ENCODE data around the gene FCF1.

The FCF1 gene

GRCh38 chr14:74675219-74675618 lies 37.7 kb upstream of the FCF1 start:
- no peaks in the 10 kb centered on the region for H3F3A ChIP-seq (ENCODE audit: control insufficient read depth, insufficient read depth)
- H4K20me1 ChIP-seq (ENCODE audit: control insufficient read depth, insufficient read depth, low read depth, low read length): no peaks in the 10 kb centered on the region
- no peak overlapping the region for H3K4me2 ChIP-seq (ENCODE audit: low read length)
- TF ChIP-seq CTCF (IDR thresholded peaks at IDR 0.05; ENCODE audit: low read depth, low read length, poor library complexity, severe bottlenecking) (no peak), EZH2phosphoT487 (IDR thresholded peaks at IDR 0.05; ENCODE audit: borderline replicate concordance, low read length) (no peak)
- no peak overlapping the region for H3K27ac ChIP-seq (ENCODE audit: low read depth, low read length)
- peaks cover under 1% of the 10 kb centered on the region; the same call in 1 of the 2 replicates for H3K4me1 ChIP-seq (ENCODE audit: control insufficient read depth, low read length)
- no peaks in the 10 kb centered on the region for H3K27me3 ChIP-seq (ENCODE audit: control insufficient read depth, low read length)
- no peaks in the 10 kb centered on the region for H3K9me2 ChIP-seq (replicated peaks; ENCODE audit: control insufficient read depth, low read length)
- H3K79me2 ChIP-seq (ENCODE audit: control insufficient read depth, low read length): no peaks in the 10 kb centered on the region
- no peaks in the 10 kb centered on the region for H3K9me3 ChIP-seq (ENCODE audit: control insufficient read depth, insufficient read depth, low read length)
- no peak overlapping the region for H3K4me3 ChIP-seq (ENCODE audit: low read length)
- peaks cover 59% of the 10 kb centered on the region for H3K36me3 ChIP-seq (ENCODE audit: control insufficient read depth, low read length)

- no peak for TF ChIP-seq CTCF (IDR thresholded peaks at IDR 0.05; ENCODE audit: low read depth, low read length, poor library complexity, severe bottlenecking)
- Histone ChIP-seq H3K27me3 (ENCODE audit: control insufficient read depth, low read length) (no peaks in the 10 kb centered on the region), H3K36me3 (ENCODE audit: control insufficient read depth, low read length) (peaks cover 57% of the 10 kb centered on the region), H3K4me1 (ENCODE audit: control insufficient read depth, low read length) (peaks cover 54% of the 10 kb centered on the region), H3K4me2 (ENCODE audit: low read length) (peak overlapping the region; percentile 75), H3K4me3 (ENCODE audit: low read length) (peak overlapping the region; percentile 64; the same call in 1 of the 2 replicates), H3K9me3 (ENCODE audit: control insufficient read depth, insufficient read depth, low read length) (no peaks in the 10 kb centered on the region), H3F3A (ENCODE audit: control insufficient read depth, insufficient read depth) (peaks cover 20% of the 10 kb centered on the region), H3K9me2 (replicated peaks; ENCODE audit: control insufficient read depth, low read length) (no peaks in the 10 kb centered on the region), H3K27ac (ENCODE audit: low read depth, low read length) (peak overlapping the region; percentile 79), H4K20me1 (ENCODE audit: control insufficient read depth, insufficient read depth, low read depth, low read length) (no peaks in the 10 kb centered on the region), H3K79me2 (ENCODE audit: control insufficient read depth, low read length) (peaks cover 4% of the 10 kb centered on the region; the same call in 1 of the 2 replicates)
Measured at GRCh38 chr14:74682169-74682952, 30.6 kb upstream of the FCF1 start.

- H3K9me3 ChIP-seq (ENCODE audit: control insufficient read depth, insufficient read depth, low read length): no peaks in the 10 kb centered on the region
- peaks cover 4% of the 10 kb centered on the region; the same call in 1 of the 2 replicates for H3K79me2 ChIP-seq (ENCODE audit: control insufficient read depth, low read length)
- H4K20me1 ChIP-seq (ENCODE audit: control insufficient read depth, insufficient read depth, low read depth, low read length): no peaks in the 10 kb centered on the region
- H3K9me2 ChIP-seq (replicated peaks; ENCODE audit: control insufficient read depth, low read length): no peaks in the 10 kb centered on the region
- H3K4me2 ChIP-seq (ENCODE audit: low read length): peak overlapping the region; percentile 75
- H3F3A ChIP-seq (ENCODE audit: control insufficient read depth, insufficient read depth): peaks cover 20% of the 10 kb centered on the region
- peaks cover 56% of the 10 kb centered on the region for H3K36me3 ChIP-seq (ENCODE audit: control insufficient read depth, low read length)
- TF ChIP-seq CTCF (IDR thresholded peaks at IDR 0.05; ENCODE audit: low read depth, low read length, poor library complexity, severe bottlenecking) (no peak), EZH2phosphoT487 (IDR thresholded peaks at IDR 0.05; ENCODE audit: borderline replicate concordance, low read length) (no peak)
- peak overlapping the region; percentile 79 for H3K27ac ChIP-seq (ENCODE audit: low read depth, low read length)
- peaks cover 54% of the 10 kb centered on the region for H3K4me1 ChIP-seq (ENCODE audit: control insufficient read depth, low read length)
- H3K27me3 ChIP-seq (ENCODE audit: control insufficient read depth, low read length): no peaks in the 10 kb centered on the region
- peak overlapping the region; percentile 64 for H3K4me3 ChIP-seq (ENCODE audit: low read length)
Measured at GRCh38 chr14:74683406-74683805, 29.5 kb upstream of the FCF1 start.

Data from DOHH2 (cell line).